Loucy (cell line): ENCODE data around the gene MC1R.

Source experiments
- CTCF ChIP-seq: fragments of 200-600 bp; sonication (generic); conservative IDR thresholded peaks from 2 replicates; pipeline ENCODE4 v1.5.1; 2014; ENCODE audit warnings: mild to moderate bottlenecking, antibody characterized with exemption, low read length
- EZH2phosphoT487 ChIP-seq: fragments of 200-600 bp; IDR thresholded peaks from 2 replicates; pipeline ENCODE4 v1.6.1; 2018; ENCODE audit warnings: antibody characterized with exemption, mild to moderate bottlenecking, moderate library complexity, borderline replicate concordance

DNA sequence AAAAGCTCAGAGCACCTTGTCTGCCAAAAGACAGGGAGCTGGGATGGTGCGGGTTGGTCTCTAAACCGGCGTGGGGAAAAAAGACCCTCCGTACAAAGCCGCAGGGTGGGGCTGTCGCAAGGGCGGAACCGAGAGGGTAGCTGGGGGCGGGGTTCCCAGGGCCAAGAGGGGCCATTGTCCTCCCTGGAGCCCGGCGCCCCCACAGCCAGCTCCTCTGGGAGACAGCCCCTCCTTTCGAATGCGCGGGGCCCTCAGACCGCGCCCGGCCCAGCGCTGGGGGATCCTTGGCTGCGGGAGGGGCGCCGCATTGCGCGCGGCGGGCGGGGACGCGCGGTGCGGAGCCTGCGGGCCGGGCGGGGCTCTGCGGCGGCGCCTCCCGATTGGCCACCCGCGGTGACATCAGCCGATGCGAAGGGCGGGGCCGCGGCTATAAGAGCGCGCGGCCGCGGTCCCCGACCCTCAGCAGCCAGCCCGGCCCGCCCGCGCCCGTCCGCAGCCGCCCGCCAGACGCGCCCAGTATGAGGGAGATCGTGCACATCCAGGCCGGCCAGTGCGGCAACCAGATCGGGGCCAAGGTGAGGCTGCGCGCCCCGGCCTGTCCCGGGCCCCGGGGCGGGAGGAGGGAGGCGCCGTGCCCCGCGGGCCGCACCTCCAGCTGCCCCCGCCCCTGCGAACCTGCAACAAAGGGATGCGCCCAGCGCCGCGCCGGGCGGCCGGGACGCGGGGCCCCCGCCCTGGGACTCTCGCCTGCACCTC lies 4.4 kb downstream of the MC1R start, which contains the start of gene TUBB3:
- TF ChIP-seq CTCF (no peak), EZH2phosphoT487 (no peak)
